RWPE2 (cell line): ENCODE results near the gene KIF15.

Experiments used
- ATAC-seq: fragments of 200-7000 bp; cut with Tn5 transposase; 3 replicates; pipeline ENCODE4 v1.9.1; 2021; ENCODE audit warnings: low read depth
- DNase-seq: peaks from one replicate; pipeline ENCODE4 v3.0.0-alpha.2; 2020; ENCODE audit warnings: low spot score
- H3K27ac ChIP-seq: fragments of 450-650 bp; 2 replicates; pipeline ENCODE4 v1.5.1; 2017; ENCODE audit warnings: mild to moderate bottlenecking; ENCODE audit not compliant: poor library complexity, severe bottlenecking
- H3K27me3 ChIP-seq: fragments of 250-450 bp; sonication (Bioruptor Pico); 2 replicates; pipeline ENCODE4 v1.5.1; 2021; ENCODE audit warnings: mild to moderate bottlenecking, moderate library complexity; ENCODE audit not compliant: insufficient read depth, poor library complexity, severe bottlenecking
- H3K36me3 ChIP-seq: fragments of 250-450 bp; sonication (Bioruptor Pico); 2 replicates; pipeline ENCODE4 v1.5.1; 2020; ENCODE audit warnings: low read depth, mild to moderate bottlenecking, moderate library complexity
- H3K4me1 ChIP-seq: fragments of 250-450 bp; sonication (Bioruptor Pico); 2 replicates; pipeline ENCODE4 v1.5.1; 2021; ENCODE audit warnings: mild to moderate bottlenecking, moderate library complexity; ENCODE audit not compliant: insufficient read depth, poor library complexity, severe bottlenecking
- H3K4me3 ChIP-seq: fragments of 250-450 bp; sonication (Bioruptor Pico); 2 replicates; pipeline ENCODE4 v1.5.1; 2021; ENCODE audit warnings: mild to moderate bottlenecking, moderate library complexity; ENCODE audit not compliant: severe bottlenecking
- H3K9me3 ChIP-seq: fragments of 250-450 bp; sonication (Bioruptor Pico); 2 replicates; pipeline ENCODE4 v1.5.1; 2021; ENCODE audit warnings: mild to moderate bottlenecking, moderate library complexity; ENCODE audit not compliant: severe bottlenecking
- CTCF ChIP-seq: fragments of 450-650 bp; IDR thresholded peaks from one replicate; pipeline ENCODE4 v1.5.1; 2017; ENCODE audit warnings: mild to moderate bottlenecking, moderate library complexity; ENCODE audit not compliant: poor library complexity, severe bottlenecking

The KIF15 gene

DNA sequence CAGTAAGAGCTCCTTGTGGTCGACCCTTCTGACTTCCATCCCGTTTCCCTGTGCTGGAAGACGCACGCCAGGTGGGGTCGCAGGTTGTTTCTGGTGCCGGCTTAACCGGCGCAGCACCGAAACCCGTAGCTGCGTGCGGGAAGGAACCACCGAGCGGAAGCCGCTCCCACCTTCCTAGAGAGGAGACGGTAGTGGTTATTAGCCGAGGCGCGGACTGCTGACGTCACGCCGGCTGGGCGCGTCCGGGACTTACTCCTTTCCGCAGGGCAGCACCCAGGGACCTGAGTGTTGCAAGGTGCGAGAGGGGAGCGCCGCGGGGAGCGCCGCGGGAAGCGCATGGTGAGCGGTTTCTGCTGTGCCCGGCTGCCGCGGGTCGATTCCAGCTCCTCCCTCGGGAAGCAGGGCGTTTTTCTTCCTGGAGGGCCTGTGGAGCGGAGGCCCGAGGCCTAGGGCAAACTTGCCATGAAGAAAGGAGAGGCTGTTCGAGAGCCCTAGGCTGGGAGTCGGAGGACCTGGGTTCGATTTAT lies 32.1 kb upstream of the KIF15 start, which contains the start of gene ZNF501:
ZNF501 (plus strand) TSS at position 252 of the 527 bp plus-strand sequence. CDS start 4,787 bp downstream, outside the sequence.
- peak within 1 kb of the TSS; percentile 27 for H3K27ac ChIP-seq
- no peaks in the 10 kb centered on the region for H3K27me3 ChIP-seq
- no peak for TF ChIP-seq CTCF
- ATAC-seq (peak; percentile 98), DNase-seq (peak; percentile 92)
- peak within 1 kb of the TSS; percentile 54 for H3K4me3 ChIP-seq
- peaks cover 5% of the 10 kb centered on the region for H3K4me1 ChIP-seq
- H3K9me3 ChIP-seq: peaks cover 31% of the 10 kb centered on the region
- peaks cover 23% of the 10 kb centered on the region for H3K36me3 ChIP-seq

DNA sequence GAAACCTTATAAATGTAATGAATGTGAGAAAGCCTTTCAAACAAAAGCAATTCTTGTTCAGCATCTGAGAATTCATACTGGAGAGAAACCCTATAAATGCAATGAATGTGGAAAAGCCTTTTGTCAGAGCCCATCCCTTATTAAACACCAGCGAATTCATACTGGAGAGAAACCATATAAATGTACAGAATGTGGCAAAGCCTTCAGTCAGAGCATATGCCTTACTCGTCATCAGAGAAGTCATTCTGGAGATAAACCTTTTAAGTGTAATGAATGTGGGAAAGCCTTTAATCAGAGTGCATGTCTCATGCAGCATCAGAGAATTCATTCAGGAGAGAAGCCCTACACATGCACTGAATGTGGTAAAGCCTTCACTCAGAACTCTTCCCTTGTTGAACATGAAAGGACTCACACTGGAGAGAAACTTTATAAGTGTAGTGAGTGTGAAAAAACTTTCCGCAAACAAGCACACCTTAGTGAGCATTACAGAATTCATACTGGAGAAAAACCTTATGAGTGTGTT lies 26.9 kb upstream of the KIF15 start:
- Histone ChIP-seq H3K4me1 (peaks cover 5% of the 10 kb centered on the region), H3K9me3 (peaks cover 55% of the 10 kb centered on the region), H3K36me3 (peaks cover 24% of the 10 kb centered on the region), H3K4me3 (no peak overlapping the region), H3K27me3 (no peaks in the 10 kb centered on the region), H3K27ac (no peak overlapping the region)
- DNase-seq (no peak), ATAC-seq (no peak)
- TF ChIP-seq CTCF: no peak

GRCh38 chr3:44761101-44761423 lies 532 bp upstream of the KIF15 start:
- no peaks in the 10 kb centered on the region for H3K4me1 ChIP-seq
- no peak for TF ChIP-seq CTCF
- no peaks in the 10 kb centered on the region for H3K27me3 ChIP-seq
- H3K9me3 ChIP-seq: peaks cover 3% of the 10 kb centered on the region
- DNase-seq (no peak), ATAC-seq (no peak)
- peaks cover 54% of the 10 kb centered on the region for H3K36me3 ChIP-seq
- H3K27ac ChIP-seq: peak overlapping the region; percentile 68
- H3K4me3 ChIP-seq: peak overlapping the region; percentile 55

- ATAC-seq: peak; percentile 56
- DNase-seq: no peak
- Histone ChIP-seq H3K27me3 (no peaks in the 10 kb centered on the region), H3K36me3 (peaks cover 51% of the 10 kb centered on the region), H3K4me1 (no peaks in the 10 kb centered on the region), H3K27ac (peak overlapping the region; percentile 68), H3K9me3 (peaks cover 3% of the 10 kb centered on the region), H3K4me3 (peak overlapping the region; percentile 55)
- no peak for TF ChIP-seq CTCF
Measured at GRCh38 chr3:44762170-44762677, 630 bp downstream of the KIF15 start.

DNA sequence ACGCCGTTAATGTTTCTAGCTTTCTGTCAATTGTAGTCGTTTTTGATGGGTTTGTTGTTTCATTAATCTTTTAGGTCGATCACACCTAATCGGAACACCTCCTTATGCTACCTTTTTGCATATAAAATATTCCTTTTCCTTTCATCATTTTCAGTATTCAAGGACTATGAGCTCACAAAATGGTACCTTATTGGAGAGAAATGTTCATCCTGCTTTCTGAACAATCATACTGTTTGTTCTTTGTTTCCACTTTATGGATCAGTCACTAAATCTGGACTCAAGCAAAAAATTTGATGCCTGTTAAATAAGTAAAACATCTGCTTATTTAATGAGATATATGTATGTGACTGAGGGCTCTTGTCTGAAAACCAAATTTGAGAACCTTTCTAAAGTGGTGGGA lies 1.1 kb downstream of the KIF15 start:
- H3K4me1 ChIP-seq: no peaks in the 10 kb centered on the region
- ATAC-seq (no peak), DNase-seq (no peak)
- peaks cover 48% of the 10 kb centered on the region for H3K36me3 ChIP-seq
- no peaks in the 10 kb centered on the region for H3K27me3 ChIP-seq
- H3K4me3 ChIP-seq: peak overlapping the region; percentile 55
- no peak for TF ChIP-seq CTCF
- peak overlapping the region; percentile 68 for H3K27ac ChIP-seq
- peaks cover 5% of the 10 kb centered on the region for H3K9me3 ChIP-seq
